HPDE6-E6E7 (cell line): ENCODE results near the gene PRUNE2.
A peak's percentile ranks its signal among the peaks of the same experiment; 100 is the strongest.
"Not testable (repeated sequence)": the region's sequence is repeated elsewhere in the genome, so short reads cannot be mapped to it uniquely, and the experiment has no call there.

ENCODE experiments used
- DNase-seq: peaks from one replicate; pipeline ENCODE4 v3.0.0; 2011; ENCODE audit warnings: missing footprints; ENCODE audit errors: extremely low spot score

Gene PRUNE2

DNA sequence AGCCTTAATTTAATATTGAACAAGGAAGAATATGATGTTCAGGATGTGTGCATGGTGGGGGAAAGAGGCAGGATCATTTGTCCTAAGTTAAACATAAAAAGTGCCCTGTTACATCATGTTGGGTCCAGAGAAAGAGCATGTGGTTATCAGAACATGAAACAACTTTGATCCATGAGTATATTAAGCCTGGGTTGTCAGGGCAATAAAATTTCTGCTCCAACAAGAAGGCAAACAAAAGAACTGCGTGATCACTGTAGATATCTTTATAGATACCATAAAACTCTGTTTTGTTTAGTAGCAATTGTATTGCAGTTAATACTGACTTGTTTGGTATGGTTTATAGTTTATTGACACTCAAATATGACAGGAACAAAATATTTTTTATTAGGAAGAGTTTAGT is 106.4 kb downstream of the PRUNE2 start:
- no peak for DNase-seq

GRCh38 chr9:76798527-76798926 is 107.4 kb downstream of the PRUNE2 start:
- no peak for DNase-seq

DNA sequence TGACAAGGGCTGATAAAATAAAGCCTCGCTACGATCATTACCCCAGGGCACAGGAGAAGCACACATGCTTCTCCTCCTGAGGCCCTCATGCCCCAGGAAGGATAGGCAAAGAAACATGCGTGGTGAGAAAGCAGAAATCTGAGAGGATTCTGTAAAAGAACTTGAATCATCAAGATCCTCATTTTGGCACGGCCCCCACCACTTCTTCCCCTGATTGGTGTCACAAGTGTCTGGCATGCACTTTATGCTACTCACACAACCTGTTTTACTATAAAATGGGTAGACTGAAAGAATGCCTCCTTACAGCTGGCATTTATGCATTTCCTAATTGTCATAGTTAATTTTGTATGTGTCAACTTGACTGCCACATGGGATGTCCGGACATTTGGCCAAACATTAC is 109.6 kb downstream of the PRUNE2 start:
- no peak for DNase-seq

DNA sequence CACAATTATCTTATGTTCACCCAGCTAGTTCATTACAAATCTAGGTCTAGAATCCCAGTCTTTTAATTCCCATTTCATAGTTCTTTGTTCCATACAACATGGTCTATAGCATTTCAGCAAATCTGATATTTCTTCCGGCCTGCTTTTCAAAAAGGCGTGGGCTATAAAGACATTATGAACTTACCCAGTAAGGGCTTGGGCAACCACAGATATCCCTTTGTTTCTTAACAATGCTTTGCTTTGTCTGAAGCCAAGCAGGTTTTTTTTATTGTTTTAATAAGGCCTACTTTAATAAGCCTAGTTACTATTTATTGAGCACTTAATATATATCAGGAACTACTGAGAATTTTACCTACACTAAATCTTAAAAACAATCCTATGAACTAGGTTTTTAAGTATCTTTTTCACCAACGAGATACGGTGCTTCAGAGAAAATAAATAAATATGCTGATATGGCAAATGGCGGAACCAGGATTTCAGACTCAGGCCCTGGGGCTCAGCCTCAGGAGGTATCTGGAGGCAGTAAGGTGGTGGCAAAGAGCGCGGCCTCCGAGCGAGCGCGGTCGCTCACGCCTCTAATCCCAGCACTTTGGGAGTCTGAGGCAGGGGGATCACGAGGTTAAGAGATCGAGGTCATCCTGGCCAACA is 112.0 kb downstream of the PRUNE2 start:
- no peak for DNase-seq

DNA sequence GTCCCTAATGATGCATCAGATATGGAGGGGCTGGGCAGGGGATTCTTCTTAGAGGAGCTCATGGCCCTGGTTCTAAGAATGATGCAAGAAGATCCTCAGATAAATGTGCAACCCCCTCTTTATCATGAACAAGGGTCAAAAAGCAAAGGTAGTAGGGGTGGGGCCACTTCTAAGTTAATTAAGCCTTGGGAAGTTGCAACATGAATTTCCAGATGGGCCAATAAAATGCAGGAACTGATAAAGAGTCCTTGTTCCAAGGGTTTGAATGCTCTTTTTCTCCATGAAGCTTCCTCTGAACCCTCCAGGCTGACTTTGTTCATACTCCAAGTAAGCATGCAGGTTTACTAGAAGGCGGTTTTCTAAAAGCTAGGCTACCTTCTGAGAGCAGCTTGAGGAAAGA is 116.1 kb downstream of the PRUNE2 start:
- no peak for DNase-seq

DNA sequence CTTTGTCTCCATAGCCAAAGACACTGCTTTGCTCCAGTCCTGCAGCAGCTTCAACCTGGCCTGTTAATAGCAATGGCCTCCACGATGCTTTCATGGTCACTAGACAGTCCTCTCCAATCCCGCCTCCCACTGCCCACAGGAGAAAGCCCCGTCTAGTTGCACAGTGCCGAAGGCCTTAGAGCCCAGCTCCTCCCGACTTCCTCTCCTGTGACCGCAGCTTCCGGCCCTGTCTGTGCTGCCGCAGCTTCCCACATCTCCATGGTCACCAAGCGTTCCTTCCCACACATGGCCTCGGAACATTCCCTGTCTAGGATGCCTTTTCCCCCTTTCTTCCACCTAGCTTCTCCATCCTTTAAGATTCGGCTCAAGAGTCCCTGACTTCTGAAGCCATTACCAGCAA is 118.2 kb downstream of the PRUNE2 start:
- no peak for DNase-seq

GRCh38 chr9:76785501-76785900 is 120.4 kb downstream of the PRUNE2 start:
- DNase-seq, result no peak

GRCh38 chr9:76784881-76785280 is 121.0 kb downstream of the PRUNE2 start:
- DNase-seq, result no peak

- no peak for DNase-seq
These were observed 133.0 kb downstream of the PRUNE2 start for GRCh38 chr9:76772686-76773445.

DNA sequence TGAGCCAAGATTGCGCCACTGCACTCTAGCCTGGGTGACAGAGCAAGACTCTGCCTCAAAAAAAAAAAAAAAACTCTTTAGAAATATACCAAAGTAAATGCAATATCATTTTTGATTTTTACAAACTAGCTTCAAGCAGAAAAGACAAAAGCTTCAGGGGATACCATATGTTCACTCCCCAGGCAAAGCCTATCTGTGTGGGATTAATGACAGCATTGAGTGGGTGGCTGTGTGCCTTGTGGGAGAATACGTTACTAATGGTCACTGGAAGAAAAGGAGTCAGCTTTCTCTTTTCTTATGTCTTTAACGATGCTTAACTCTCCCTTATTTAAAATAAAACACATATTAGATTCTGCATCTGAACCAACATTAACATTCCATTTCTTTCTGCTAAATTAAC is 139.8 kb downstream of the PRUNE2 start:
- DNase-seq, result no peak

GRCh38 chr9:76764138-76764537 is 141.8 kb downstream of the PRUNE2 start, which contains the start of gene PCA3:
Gene PCA3 (plus strand): TSS chr9:76764438.
- DNase-seq, result no peak

GRCh38 chr9:76761448-76761847 is 144.5 kb downstream of the PRUNE2 start:
- no peak for DNase-seq

DNA sequence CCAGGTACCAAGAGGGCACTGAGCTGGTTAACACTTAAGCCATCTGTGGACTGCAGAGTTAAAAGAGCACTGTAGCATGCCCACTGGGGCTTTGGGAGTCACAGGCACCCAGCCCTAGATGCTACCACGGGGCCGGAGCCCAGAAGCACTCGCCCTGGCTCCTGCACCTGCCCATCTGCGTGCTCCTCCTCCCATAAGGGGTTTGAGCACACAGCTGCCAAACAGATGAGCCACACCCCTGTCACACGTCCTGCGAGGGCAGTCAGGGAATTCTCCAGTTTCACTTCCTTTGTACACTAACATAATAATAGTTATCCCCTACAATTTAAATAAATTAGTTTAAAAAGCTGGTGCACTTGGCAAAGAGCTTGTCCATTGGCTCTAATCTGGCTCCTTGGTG is 146.2 kb downstream of the PRUNE2 start:
- DNase-seq, result no peak

- no peak for DNase-seq
These were observed 147.4 kb downstream of the PRUNE2 start for GRCh38 chr9:76758476-76758875.

DNA sequence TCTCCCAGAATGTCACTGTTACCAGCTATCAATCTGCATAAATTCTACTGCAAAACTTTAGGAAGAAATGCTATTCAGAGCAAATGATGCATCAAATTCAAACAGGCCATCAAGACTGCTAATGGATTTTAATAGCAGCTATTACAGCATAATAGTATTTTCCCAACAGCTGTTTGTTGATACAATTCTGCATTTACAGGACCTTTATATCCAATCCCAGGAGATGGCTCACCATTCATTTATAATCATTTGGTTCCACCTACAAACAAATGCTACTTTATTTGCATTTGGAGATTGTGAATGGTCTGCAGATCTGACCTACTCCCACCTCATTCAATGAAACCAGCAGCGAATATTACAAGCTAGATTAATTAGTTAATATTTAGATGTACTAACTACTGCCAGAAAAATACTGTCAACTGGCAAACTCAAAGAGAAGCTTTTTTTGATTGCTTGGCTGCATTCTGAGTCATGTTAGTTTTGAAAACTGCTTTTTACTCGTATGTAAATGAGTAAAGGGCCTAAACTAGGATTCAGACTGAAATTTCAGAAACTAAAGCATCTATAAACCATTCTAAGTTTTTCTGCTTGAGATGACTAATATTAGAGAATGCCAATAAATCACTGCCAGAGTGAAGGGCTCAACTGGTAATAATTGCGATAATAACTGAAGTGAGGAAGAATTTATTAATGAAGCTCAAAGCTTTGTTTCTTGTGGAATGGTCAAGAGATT is 148.8 kb downstream of the PRUNE2 start:
- no peak for DNase-seq

- peak; percentile 21 for DNase-seq
These were observed 149.7 kb downstream of the PRUNE2 start for GRCh38 chr9:76756268-76756640.

- no peak for DNase-seq
These were observed 154.9 kb downstream of the PRUNE2 start for GRCh38 chr9:76751001-76751400.

- DNase-seq, result no peak
These were observed 161.6 kb downstream of the PRUNE2 start for GRCh38 chr9:76744336-76744735.

GRCh38 chr9:76743931-76744330 is 162.0 kb downstream of the PRUNE2 start:
- DNase-seq, result no peak

GRCh38 chr9:76742890-76743289 is 163.0 kb downstream of the PRUNE2 start:
- DNase-seq, result not testable (repeated sequence)

- no peak for DNase-seq
These were observed 164.4 kb downstream of the PRUNE2 start for GRCh38 chr9:76741524-76741923.

- no peak for DNase-seq
These were observed 167.5 kb downstream of the PRUNE2 start for GRCh38 chr9:76738402-76738801.
